HG02610 (cell line): ENCODE results near the gene RNF39.
"Not testable (repeated sequence)": the region's sequence is repeated elsewhere in the genome, so short reads cannot be mapped to it uniquely, and the experiment has no call there.

Experiments used
- ATAC-seq: cut with Tn5 transposase; IDR thresholded peaks from one replicate; pipeline ENCODE4 v1.9.1; 2021; ENCODE audit warnings: mild to moderate bottlenecking, moderate library complexity; ENCODE audit not compliant: unreplicated experiment

Gene RNF39

DNA sequence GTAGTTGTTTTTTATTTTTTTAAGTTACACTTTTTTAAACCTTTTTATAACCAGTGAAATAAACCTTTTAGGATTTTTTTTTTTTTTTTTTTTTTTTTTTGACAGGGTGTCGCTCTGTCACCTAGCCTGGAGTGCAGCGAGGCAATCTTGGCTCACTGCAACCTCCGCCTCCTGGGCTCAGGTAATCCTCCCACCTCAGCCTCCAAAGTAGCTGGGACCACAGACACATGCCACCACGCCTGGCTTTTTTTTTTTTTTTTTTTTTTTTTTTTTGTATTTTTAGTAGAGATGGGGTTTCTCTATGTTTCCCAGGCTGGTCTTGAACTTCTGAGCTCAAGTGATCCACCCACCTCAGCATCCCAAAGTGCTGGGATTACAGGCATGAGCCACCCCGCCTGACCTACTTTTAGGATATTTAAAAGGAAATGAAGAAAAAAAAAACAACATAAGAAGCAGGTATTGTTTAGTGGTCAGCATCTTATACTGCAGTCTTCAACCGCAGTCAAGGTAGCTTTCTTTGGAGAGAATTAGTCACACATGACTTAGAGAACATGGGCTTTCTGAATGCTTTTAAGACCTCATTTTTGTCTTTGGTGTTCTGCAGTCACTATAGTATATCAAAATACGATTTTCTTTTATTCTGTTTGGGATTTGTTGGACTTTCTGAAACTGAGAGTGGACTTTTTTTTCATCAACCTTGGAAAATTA lies 12.9 kb downstream of the RNF39 start:
- no peak for ATAC-seq

DNA sequence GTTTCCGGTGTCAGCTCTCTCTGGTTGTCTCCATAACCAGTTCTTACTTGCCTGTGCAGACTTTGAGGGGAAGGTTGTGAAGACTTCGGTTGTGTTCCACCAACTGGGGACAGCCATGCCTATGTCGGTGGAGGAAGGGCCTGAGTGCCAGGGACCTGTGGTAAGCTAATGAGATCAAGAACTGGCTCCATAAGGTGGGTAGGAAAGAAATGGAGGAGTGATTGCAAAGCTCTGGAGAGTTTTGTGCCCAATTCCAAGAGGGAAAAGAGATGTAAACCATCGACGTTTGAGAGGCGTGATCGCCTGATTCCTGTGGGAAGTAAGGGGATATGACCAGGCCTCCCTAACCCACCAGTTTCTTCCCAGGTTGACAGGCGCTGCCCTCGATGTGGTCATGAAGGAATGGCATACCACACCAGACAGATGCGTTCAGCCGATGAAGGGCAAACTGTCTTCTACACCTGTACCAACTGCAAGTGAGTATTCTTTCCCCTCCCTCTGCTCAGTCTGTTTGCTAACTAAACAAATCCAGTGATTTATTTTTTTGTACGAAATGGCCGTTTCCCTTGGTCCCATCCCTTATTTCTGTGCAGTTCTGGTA lies 13.6 kb downstream of the RNF39 start:
- peak; percentile 10 for ATAC-seq

DNA sequence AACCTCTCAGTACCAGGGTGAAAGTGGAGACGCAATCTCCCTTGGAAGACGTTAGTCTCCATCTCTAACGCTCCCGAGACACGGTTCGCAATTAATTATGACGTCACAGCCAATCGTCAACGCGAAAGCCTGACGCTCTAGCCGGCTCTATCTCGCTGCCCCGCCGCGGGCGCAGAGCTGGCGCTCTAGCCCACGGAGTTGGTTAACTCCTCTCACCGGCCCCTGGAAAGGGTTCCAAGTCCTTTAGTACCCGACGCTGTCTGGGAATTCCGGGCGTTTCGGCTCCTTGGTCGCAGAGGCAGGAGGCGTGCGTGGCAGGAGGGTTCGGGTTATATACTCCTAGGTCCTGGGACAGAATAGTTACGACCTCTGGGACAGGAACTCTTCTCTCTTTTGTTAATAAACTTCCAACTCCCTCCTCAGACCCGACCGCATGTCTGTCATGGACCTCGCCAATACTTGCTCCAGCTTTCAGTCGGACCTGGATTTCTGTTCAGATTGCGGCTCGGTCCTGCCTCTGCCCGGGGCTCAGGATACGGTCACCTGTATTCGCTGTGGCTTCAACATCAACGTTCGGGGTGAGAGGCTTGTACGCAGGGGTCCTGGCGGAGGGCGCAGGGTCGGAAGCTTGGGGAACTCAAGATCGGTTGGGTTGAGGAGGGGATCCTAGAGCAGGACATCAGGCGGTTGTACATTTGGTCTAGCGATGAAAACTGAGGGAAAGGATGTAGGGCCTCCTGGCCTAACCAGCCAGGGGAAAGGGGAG lies 14.3 kb downstream of the RNF39 start, which contains the start of gene POLR1H:
TSS of gene POLR1H (plus strand) at position 174 of the 766 bp plus-strand sequence. CDS start at position 434, 260 bp downstream.
- peak; percentile 82 for ATAC-seq

DNA sequence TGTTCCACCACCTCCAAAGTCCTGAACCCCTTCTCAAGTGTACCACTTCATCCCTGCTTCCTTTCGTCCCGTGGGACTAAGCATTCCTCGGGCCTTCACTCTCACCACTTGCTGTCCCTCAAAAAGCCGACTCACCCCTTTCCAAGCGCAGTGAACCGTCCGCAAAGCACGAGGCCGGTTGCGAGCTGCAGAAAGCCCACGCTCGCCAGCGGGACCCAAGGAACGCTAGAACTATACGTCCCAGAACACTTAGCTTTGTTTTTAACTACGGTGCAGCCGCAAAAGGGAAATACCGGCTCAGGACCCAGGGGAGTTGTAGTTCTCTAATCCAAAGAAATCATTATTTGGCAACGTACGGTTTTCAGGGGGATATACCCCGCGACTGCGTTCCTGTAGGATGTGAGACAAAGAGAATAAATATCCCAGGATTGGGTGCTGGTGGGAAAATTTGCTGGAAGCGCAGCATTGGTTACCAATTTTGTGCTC lies 14.9 kb downstream of the RNF39 start:
- peak; percentile 17 for ATAC-seq

DNA sequence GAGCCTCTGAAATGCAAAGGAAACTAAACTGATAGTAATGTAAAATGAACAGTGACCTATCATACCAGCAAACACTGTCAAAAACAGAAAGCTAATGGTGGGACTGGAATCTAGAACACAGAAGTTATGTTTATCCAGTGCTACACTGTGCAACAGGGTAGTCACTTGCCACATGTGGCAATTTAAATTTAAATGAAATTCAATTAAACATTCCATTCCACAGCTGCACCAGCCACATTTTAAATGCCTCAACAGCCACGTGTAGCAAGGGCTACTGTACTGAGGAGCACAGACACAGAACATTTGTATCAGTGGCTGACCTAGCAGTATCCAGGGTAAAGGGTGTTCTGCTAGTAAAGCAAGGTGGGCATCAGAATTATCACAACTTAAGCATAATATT lies 20.1 kb downstream of the RNF39 start:
- ATAC-seq = no peak

DNA sequence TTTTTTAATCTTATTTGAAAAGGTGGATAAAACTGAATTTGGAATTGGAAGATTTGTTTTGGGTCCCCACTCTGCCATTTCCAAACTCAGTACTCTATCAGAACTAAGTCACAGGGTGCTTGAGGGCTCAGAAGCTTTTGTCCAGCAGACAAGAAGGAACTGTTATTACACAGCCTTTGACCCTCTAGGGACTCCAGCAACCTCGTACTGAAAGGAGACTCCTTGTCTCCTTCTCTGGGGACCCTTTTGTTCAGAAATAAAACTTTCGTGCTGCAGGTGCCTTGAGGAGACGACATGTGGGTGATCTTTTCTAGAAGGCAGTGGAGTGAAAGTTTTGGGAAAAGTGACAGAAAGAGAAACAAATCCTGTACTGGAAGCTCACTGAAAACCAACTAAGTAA lies 21.9 kb downstream of the RNF39 start:
- no peak for ATAC-seq

DNA sequence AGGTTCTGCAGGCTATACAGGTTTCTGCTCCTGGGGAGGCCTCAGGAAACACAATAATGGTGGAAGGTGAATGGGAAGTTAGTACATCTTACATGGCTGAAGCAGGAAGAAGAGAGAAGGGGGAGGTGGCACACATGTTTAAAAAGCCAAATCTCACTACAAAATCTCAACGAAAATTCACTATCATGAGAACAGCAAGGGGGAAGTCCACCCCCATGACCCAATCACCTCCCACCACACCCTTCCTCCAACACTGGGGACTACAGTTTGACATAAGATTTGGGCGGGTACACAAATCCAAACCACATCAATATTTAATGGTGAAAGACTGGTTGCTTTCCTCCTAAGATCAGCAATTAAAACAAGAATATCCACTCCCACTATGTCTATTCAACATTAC lies 28.3 kb downstream of the RNF39 start:
- ATAC-seq = no peak

DNA sequence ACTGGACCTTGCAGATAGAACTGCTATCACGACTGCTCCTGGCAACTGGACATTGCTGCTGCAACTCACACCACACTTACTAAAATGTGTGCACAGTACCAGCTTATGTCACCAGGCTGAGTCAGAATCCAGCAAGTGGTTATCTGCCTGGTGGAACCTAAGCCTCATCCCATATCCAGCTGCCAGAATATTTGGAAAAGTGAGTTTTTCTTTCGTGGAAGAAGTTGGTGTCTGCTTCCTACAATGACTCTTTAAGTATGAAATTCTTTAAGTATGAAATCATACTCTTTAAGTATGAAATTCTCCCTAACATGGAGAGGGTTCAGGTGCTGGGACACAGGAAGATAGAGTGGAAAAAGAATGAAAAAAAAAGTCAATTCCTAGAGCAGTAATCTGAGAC lies 30.9 kb downstream of the RNF39 start:
- ATAC-seq = no peak

DNA sequence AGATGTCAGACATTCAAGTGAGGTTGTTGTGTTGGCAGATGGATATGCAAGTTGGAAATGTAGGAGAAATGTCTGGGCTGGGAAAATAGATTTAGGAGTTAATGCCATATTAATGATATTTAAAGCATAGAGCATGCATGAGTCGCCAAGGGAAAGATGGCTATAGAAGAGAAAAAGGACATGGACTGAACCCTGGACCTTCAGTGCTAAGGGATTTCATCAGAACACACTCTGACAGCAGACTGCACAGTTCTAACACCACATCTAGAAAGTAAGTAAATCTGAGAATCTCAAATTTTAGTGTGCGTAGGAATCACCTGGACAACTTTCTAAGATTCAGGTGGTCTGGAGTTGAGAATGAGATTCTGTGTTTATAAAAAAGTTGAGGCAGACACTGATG lies 31.8 kb downstream of the RNF39 start:
- ATAC-seq = no peak

DNA sequence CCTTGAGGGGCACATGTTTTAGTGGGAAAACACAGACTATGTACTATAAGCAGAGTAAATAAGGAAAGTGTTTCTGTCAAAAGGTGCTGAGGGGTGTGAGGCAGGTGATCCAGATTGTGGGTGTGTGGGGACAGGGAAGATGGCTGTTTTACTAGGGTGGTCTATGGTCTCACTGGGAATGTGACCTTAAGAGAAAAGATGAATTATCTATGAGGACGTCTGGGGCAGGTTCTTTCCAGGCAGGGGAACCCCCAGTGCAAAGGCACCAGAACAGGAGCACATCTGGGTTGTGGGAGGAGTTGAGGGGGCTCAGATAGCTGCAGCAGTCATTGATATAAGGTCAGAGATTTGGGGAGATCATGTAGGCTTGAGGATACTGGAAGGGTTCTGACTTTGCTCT lies 32.7 kb downstream of the RNF39 start:
- no peak for ATAC-seq

DNA sequence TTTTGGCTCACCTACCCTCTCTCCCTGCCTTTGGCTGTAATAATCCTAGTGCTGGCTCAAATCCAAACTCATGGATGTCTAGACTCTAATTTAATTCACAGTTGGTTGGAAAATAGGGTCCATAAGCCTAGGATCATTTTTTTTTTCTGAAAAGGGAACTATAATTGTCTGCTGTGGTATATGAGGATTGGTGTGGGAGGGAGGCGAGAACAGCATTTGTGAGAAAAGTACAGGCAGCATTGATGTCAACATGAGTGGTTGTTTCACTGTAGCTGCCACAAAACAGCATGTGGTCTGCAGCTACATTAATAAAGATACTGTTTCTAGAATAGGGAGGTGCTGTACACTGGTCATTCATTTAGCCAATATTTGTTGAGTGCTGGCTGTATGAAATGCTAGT lies 33.1 kb downstream of the RNF39 start:
- no peak for ATAC-seq

DNA sequence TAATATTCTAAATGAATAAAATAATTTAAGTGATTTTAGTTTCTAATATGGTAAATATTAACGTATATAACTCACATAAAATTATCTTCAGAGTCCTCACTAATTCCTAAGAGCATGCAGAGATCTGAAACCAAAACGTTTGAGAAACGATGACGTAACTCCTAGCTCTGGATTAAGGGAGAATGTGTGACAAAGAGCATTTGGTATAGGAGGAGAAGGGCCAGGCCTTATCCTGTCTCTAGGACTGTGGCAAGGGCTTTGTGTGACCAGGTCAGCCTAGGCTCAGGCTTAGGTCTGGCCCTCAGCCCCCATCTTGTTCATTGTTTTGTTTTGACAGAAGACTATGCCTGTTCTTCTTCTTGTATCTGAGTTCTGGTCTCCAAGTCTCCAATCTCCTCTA lies 33.7 kb downstream of the RNF39 start:
- ATAC-seq = no peak

DNA sequence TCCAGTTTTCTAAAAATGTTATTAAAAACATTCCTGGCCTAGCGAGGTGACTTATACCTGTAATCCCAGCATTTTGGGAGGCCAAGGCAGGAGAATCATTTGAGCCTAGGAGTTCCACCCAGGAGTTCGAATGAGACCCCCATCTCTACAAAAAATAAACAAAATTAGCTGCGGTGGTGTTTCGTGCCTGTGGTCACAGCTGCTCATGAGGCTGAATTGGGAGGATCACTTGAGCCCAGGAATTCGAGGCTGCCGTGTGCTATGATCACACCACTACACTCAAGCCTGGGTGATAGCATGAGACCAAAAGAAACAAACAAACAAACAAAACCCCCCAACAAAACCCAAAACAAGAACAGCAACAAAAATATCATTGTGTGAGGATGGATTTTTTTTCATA lies 34.3 kb downstream of the RNF39 start:
- no peak for ATAC-seq

DNA sequence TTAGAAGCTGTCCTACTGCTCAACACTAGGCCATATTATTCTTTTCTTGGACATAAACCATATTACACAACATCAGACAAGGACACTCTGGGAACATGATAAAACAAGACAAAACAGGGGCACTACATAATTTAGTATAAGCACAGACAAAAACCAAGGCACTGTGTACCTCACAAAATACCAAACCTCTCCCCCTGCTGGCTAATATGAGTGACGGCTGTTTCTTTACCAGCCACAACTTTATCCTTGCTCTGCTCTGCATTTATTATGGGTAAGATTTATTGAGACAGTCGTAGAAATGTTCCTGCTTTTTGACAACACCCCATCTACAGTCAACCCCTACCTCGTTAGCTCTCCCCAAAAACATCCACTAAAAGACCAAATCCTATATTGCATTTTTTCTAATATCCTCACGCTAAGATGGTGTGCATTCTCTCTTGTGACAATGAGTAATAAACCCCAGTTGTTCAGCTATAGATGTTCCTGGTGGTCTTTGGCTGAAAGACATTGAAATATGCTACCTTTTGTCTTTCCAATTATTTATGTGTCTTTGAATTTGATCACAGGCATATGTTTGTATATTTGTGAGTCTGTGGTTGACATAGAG lies 38.3 kb downstream of the RNF39 start:
- no peak for ATAC-seq

DNA sequence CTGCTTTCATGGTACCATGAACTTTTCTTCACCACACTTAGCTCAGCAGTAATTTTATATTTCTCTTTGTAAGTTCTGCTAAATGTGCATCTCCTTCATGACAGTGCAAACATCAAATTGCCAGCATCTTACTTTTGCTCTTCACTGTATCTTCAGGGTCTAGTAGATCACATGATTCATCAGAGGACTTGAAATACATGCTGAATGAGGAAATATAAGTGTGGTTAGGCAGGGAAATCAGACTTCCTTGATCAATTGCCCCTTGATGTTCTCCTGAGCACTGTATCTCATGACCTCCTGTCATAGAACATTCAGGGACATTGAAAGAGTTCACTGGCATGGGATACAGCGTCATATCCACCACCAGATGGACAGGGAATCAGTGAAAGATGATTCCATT lies 39.8 kb downstream of the RNF39 start:
- ATAC-seq = no peak

DNA sequence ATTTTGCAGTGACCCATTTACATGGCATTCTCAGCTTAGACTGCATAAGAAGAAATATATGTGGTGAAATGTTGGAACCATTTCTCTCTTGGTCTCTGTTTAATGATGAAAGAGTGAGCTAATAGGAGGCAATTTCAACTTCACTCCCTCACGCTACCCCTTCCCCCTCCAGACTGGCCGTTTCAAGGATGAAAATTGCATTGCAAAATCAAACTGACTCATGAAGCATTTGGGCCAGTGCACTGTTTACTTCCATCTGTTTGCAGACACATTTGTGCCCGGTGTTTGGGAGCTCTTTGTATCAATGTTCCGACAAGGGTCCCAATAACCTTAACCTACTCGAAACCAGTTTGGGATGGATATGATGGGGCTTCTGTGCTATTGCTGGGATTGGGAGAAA lies 42.1 kb downstream of the RNF39 start:
- not testable (repeated sequence) for ATAC-seq

DNA sequence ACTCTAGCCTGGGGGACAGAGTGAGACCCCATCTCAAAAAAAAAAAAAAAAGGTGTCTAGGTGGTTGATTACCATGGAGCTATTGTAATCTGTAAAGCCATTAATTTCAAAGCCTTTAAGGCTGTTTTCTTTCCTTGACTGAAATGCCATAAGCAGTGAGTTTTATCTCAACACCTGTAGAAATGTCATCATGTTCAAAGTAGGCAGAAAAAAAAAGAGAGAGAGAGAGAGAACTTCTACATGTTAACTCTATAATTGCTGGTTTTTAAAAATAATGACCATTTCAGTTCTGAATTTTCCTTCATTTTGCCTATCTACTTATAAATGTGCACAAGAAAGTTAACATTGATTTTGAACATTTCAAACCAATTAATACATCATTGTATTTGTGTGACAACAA lies 44.2 kb downstream of the RNF39 start:
- no peak for ATAC-seq

DNA sequence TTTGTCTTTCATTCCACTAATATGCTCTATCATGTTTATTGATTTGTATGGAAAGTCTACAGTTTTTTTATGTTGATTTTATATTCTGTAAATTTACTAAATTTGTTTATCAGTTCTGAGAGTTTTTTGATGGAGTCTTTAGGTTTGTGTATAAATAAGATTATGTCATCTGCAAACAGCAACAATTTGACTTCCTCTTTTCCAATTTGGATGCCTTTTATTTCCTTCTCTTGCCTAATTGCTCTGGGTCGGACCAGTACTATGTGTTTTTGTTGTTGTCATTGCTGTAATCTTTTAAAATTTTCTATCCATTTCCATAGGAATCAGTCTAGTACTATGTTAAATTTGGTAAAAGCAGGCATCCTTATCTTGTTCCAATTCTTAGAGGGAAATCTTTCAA lies 46.0 kb downstream of the RNF39 start:
- ATAC-seq = no peak

DNA sequence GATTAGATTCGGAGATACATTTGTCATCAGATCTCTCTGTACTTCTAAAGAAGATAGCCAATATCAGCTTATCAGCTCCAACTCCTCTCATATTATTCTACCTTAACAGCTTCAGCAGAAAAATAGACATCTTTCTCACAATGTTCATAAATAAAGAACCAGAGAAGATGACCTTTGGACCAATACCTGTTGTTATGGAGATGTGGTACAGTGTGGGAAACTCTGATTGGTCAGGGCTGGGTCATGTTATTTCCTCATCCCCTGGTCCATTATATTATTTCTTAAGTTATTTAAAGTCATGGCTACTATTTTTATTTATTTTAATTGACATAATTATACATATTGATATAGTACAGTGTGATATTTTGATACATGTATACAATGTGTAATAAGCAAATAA lies 50.4 kb downstream of the RNF39 start:
- no peak for ATAC-seq

DNA sequence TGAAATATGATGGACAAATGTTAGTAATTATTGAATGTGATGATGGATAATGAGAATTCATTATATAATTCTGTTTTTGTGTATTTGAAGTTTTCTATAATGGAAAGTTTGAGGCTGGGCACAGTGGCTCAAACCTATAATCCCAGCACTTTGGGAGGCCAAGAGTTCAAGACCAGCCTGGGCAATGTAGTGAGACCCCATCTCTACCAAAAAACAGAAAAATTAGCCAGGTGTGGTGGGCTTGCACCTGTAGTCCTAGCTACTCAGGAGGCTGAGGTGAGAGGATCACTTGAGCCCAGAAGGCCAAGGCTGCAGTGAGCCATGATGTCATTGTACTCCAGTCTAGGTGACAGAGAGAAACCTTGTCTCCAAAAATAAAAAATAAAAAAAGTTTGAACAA lies 52.9 kb downstream of the RNF39 start:
- ATAC-seq = not testable (repeated sequence)

DNA sequence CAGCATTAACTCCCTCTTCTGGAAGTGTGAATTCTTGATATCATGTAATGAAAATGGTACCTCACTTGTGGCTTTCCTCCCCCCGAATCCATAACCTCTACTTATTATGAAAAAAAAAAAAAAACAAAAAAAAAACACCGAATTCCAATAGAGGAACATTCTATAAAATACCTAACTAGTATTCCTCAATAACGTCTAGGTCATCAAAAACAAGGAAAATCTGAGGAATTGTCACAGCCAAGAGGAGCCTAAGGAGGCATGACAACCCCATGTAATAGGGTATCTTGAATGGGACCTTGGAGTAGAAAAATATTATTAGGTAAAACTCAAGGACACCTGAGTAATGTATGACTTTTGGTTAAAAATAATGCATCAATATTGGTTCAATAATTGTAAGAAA lies 53.4 kb downstream of the RNF39 start:
- no peak for ATAC-seq

DNA sequence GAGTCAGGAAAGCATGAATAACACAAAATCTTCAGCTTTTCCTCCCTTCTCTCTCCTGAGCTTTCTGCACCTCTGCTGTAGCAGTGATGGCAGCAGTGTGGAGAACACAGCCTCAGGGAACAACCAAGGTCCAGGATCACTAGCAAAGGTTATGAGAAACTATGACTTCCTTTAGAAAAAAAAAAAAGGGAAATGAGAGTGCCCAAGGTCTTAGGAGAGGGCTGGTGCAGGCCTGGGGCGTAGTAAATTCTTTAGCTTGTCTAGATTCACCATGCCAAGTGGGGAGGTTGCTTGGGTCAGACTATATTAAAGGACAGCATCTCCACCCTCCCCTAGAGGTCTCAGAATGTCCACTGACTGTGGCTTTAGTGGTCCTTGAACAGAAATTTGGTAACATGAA lies 54.9 kb downstream of the RNF39 start:
- no peak for ATAC-seq
